LNCaP clone FGC (cell line): ENCODE data around the gene KCNIP3.

Experiments used
- DNase-seq: peaks from one replicate; pipeline ENCODE4 v3.0.0-alpha.2; 2011; ENCODE audit warnings: low read depth
- H3K4me3 ChIP-seq: 2 replicates; pipeline ENCODE4 v1.5.1; 2011; ENCODE audit warnings: mild to moderate bottlenecking, low read depth, low read length, control low read depth
- TF ChIP-seq, protein P1 (sequence below): IDR thresholded peaks from 2 replicates; pipeline ENCODE4 v1.5.1; 2012; ENCODE audit warnings: mild to moderate bottlenecking; ENCODE audit not compliant: control insufficient read depth, insufficient read depth; ENCODE audit errors: extremely low read depth

The KCNIP3 gene

DNA sequence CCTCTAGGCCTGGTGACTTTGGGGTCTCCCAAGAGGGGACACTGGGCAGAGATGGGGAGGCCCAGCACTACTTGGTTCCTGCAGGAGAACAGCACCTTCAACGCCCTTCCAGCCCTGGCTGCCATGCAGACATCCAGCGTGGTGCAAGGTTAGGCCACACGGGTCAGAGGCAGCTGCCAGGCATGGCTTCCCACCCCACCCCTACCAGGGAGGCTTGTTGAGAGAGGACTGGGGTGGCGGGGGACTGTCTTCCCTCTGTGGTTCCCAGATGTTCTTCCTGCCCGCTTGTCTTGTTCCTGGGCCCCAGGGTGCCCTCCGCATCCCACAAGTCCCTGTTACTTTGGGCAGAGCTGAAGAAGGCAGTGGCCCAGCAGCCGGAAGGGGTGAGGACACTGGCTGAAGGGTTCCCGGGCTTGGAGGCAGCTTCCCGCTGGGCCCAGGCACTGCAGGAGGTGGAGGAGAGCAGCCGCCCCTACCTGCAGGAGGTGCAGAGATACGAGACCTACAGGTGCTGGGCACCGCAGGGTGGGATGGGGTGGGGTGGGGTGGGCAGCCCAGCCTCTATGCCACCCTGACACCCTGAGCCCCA, 18.4 kb upstream of the KCNIP3 start:
- TF ChIP-seq, protein P1, sequence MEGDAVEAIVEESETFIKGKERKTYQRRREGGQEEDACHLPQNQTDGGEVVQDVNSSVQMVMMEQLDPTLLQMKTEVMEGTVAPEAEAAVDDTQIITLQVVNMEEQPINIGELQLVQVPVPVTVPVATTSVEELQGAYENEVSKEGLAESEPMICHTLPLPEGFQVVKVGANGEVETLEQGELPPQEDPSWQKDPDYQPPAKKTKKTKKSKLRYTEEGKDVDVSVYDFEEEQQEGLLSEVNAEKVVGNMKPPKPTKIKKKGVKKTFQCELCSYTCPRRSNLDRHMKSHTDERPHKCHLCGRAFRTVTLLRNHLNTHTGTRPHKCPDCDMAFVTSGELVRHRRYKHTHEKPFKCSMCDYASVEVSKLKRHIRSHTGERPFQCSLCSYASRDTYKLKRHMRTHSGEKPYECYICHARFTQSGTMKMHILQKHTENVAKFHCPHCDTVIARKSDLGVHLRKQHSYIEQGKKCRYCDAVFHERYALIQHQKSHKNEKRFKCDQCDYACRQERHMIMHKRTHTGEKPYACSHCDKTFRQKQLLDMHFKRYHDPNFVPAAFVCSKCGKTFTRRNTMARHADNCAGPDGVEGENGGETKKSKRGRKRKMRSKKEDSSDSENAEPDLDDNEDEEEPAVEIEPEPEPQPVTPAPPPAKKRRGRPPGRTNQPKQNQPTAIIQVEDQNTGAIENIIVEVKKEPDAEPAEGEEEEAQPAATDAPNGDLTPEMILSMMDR, result no peak
- no peak overlapping the region for H3K4me3 ChIP-seq
- DNase-seq, result no peak

DNA sequence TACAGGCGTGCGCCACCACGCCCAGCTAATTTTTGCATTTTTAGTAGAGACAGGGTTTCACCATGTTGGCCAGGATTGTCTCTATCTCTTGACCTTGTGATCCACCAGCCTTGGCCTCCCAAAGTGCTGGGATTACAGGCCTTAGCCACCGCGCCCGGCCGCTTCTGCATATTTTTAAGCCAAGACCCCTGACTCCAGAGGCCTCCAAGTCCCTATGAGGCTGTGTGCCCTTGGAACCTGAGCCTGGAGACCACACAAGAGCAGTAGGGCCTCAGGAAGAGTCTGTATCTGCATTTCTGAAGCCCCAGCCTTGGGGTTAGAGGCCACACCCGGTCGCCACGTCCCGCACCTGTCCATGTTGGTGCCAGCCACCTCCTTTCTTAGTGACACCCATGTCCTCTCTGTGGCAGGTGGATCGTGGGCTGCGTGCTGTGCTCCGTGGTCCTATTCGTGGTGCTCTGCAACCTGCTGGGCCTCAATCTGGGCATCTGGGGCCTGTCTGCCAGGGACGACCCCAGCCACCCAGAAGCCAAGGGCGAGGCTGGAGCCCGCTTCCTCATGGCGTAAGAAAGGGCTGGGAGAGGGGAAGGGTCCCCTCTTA, 17.6 kb upstream of the KCNIP3 start:
- DNase-seq, result no peak

DNA sequence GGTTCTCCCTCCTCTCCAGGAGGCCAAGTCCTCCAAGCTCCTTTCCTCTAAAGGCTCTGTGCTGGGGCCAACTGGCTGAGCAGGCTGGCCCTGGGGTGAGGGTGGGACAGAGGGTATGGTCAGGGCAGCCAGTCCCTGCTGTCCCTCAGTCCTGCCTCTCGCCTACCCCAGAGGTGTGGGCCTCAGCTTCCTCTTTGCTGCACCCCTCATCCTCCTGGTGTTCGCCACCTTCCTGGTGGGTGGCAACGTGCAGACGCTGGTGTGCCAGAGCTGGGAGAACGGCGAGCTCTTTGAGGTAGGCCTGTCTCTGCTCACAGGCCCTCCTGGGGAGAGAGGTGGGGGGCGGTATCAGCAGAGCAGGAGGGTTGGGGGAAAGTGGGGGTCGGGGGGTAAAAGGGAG, 16.1 kb upstream of the KCNIP3 start:
- TF ChIP-seq, protein P1, result no peak
- DNase-seq, result no peak
- H3K4me3 ChIP-seq, result no peak overlapping the region

More for the DNA sequence above, 17.6 kb upstream of the KCNIP3 start:
- H3K4me3 ChIP-seq, result no peak overlapping the region
- TF ChIP-seq, protein P1, result no peak

DNA sequence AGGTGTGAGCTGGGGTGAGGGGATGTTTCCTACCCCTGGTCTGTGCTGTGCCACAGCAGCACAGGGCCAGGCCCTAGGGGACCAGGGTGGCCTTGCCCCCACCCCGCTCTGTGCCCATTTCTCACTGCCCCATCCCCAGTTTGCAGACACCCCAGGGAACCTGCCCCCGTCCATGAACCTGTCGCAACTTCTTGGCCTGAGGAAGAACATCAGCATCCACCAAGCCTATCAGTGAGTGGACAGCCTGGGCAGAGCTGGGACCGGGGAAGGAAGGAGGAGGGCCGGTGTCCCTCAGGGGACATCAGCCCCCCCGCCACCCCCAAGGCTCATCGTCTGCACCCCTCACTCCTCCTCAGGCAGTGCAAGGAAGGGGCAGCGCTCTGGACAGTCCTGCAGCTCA, 15.4 kb upstream of the KCNIP3 start:
- TF ChIP-seq, protein P1, result no peak
- DNase-seq, result no peak
- H3K4me3 ChIP-seq, result no peak overlapping the region

DNA sequence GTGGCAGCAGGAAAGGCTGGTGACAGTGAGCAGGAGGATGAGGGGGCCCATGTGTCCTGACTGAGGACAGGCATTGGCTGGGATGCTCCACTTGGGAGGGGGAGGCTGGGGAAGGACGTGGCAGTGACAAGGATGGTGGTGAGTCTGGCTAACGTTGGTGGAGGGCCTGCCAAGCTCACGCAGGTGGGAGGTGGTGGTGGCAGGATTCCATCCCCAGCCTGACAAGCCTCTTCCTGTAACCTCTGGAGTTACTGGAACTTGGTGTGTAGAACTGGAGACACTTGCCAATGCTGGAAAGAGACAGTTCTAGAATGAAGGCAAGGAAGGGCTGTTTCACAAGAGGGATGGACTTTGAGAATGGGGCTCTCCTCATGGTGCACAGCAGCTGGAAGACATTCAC, 14.7 kb upstream of the KCNIP3 start:
- TF ChIP-seq, protein P1, result no peak
- DNase-seq, result no peak
- H3K4me3 ChIP-seq, result no peak overlapping the region

DNA sequence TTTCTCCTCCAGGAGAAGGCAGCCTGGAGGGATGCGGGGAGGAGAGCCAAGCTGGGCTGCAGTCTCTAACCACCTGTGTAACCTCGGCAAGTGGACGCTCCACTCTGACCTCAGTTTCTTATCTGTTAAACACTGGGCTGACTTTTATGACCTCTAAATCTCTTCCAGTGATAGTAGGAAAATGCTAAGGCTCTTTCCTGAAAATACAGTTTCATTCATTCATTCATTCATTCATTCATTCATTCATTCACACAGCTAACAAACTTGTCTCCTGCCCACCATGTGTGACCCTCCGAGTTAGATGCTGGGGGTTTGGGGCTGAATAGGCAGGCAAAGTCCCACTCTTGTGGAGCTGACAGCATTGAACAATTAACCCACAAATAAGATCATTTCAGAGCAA, 13.6 kb upstream of the KCNIP3 start:
- TF ChIP-seq, protein P1, result no peak
- H3K4me3 ChIP-seq, result no peak overlapping the region
- no peak for DNase-seq

DNA sequence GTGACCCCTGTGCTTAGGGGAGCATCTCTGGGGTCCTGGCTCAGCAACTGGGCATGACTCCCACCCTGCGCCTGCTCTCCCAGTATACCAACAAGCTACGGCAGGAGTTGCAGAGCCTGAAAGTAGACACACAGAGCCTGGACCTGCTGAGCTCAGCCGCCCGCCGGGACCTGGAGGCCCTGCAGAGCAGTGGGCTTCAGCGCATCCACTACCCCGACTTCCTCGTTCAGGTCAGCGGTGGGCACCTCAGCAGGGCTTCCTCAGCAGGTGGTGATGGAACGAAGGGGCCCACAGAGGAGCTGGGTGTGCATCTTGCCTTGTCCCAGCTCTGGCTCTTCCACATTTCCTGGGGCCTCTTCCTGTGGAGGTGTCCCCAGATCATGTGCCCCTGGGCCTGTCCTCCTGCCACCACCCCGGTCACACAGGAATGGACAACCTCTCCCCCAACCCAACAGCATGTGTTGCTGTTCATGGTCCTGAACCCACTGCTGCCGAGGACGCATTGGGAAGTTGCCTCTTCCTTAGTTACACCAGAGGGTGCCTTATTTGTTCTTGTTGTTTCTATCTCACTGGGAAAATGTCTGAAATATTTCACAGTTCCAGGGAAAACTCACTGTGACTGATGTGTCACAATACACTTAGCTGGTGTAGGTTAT, 12.1 kb upstream of the KCNIP3 start:
- H3K4me3 ChIP-seq, result no peak overlapping the region
- DNase-seq, result no peak
- TF ChIP-seq, protein P1, result no peak
